Measurements from ENCODE around the gene MAD1L1. TPM values are rescaled to one million over a fixed set of nuclear protein-coding genes. Genes with fewer than 3 reads are reported as not detected.
A peak's percentile ranks its signal among the peaks of the same experiment; 100 is the strongest.
"Not testable (repeated sequence)": the region's sequence is repeated elsewhere in the genome, so short reads cannot be mapped to it uniquely, and the experiment has no call there.

MAD1L1 gene
- total RNA-seq, 2 donors from 2014 or later = 46.7 to 66.0 TPM

DNA sequence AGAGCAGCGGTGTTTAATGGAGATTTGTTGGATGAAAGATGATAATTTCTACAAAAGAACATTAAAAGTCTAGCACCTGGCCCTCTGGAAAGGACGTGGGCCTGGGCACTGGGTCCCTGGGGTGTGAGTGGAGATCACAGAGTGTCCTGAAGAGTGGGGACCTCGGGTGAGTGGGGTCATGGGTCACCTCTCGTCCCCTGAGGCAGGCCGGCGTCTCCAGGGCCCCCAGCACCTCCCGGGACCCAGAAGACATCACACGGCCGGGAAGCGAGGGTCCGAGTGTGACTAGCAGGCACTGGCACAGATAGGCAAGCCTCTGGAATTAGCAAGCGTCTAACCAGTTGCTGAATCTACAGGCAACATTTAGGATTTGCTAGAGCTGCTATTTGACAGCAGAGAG is 257.2 kb downstream of the MAD1L1 start:
- Mint-ChIP-seq H3K36me3 (ENCODE audit: low read depth) (peaks cover 8% of the 10 kb centered on the region), H3K9me3 (no peaks in the 10 kb centered on the region), H3K27ac (no peak overlapping the region), H3K4me1 (peaks cover 5% of the 10 kb centered on the region), H3K4me3 (no peak overlapping the region), H3K27me3 (no peaks in the 10 kb centered on the region)
- ATAC-seq (replicated peaks) = no peak

DNA sequence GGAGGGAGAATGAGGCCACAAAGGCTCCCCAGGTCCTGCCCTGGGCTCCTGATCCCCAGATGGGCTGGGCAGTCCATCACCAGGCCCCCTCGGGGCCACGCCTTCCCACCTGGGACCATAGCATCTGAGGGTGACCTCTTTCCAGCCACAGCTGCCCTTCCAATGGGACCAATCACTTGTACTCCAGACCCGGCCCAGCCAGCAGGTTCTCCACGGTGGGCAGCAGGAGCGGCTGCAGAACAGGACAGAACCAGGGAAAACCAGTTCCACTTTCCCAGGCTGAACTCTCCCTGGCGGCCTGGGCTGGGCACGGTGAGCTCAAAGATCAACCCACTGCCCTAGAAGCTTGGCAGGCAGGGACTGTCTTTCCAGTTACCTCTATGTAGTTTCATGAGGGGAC is 257.6 kb downstream of the MAD1L1 start:
- peaks cover 8% of the 10 kb centered on the region for H3K36me3 Mint-ChIP-seq (ENCODE audit: low read depth)
- ATAC-seq (replicated peaks) = no peak
- no peaks in the 10 kb centered on the region for H3K27me3 Mint-ChIP-seq
- no peak overlapping the region for H3K4me3 Mint-ChIP-seq
- no peak overlapping the region for H3K27ac Mint-ChIP-seq
- no peaks in the 10 kb centered on the region for H3K9me3 Mint-ChIP-seq
- peaks cover 5% of the 10 kb centered on the region for H3K4me1 Mint-ChIP-seq

DNA sequence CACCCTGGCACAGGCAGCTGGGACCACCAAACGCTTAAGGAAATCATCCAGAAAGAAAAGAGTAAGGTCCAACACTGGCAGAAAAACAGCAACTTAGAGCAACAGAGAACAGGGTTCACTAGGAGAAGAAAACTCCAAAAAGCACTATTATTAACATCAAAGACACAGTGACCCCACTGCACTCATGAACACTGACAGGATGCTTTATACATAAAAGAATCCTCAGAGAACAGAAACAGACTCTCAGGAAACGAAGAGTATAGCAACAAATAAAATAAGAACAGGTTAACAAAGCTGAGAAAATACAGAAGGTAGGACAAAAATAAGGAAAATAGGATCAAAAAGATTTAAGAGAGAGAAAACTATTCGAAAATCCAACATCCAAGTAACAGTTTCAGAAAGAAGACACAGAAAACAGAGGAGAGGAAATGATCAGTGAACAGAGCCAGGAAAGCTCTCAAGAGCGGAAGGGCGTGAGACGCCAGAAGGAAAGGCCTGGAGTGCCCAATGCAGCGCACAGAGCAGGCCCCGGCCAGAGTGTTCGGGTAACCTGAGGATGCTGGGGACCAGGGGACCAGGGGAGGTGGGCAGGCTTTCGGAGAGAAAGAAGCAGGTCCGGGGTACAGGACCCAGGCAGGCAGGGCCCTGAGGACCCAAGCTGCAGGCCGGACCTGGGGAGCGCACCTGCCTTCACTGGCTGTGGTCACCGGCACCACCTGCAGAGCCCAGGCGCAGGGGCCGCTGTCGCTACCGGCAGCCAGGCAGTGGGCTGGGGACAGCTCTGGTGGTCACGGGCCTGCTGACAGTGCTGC is 258.2 kb downstream of the MAD1L1 start:
- Mint-ChIP-seq H3K4me3 (no peak overlapping the region), H3K4me1 (peaks cover 5% of the 10 kb centered on the region), H3K36me3 (ENCODE audit: low read depth) (peaks cover 8% of the 10 kb centered on the region), H3K9me3 (no peaks in the 10 kb centered on the region), H3K27me3 (no peaks in the 10 kb centered on the region), H3K27ac (peak overlapping the region; percentile 7)
- ATAC-seq (replicated peaks) = no peak

DNA sequence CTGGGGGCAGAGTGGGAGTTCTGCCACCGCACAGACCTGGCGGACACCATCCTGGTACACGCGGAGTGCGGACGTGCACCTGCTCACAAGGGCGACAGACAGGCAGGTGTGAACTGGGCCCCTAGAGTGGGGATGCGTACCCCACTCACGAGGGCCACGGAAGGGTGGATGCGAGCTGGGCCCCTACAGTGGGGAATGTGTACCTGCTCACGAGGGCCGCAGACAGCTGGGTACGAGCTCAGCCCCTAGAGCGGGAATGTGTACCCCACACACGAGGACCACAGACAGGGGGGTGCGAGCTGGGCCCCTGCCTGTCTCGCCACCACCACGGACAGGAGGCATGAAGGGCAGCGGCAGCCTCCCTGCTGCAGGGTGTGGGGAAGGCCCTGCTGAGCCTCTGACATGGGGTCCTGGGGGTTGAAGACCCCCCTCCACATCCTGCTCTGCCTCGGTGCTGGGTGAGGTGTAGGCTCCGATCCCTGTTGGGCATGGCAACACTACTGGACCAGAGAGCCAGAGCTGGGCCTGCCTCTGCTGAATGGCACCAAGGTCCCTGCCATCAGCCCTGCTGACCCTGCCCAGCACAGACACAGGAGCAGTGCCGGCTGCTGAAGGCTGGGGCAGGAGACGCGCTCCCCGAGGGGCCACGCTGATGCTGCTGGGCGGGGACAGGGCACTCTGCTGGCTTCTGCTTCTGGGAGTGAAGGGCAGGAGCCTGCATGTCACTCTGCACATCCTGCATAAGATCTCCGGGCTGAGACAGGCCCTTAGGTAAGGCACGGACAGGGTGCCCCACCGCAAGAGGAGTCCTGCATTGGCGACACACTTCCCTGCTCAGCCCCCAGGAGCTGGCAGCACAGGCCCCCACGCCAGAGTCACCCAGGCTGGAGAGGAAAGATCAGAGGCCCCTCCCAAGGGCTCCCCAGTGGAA is 259.2 kb downstream of the MAD1L1 start:
- H3K4me3 Mint-ChIP-seq = no peak overlapping the region
- no peak for ATAC-seq (replicated peaks)
- peaks cover 8% of the 10 kb centered on the region for H3K36me3 Mint-ChIP-seq (ENCODE audit: low read depth)
- no peak overlapping the region for H3K27ac Mint-ChIP-seq
- H3K27me3 Mint-ChIP-seq = no peaks in the 10 kb centered on the region
- H3K9me3 Mint-ChIP-seq = no peaks in the 10 kb centered on the region
- H3K4me1 Mint-ChIP-seq = peaks cover 5% of the 10 kb centered on the region

DNA sequence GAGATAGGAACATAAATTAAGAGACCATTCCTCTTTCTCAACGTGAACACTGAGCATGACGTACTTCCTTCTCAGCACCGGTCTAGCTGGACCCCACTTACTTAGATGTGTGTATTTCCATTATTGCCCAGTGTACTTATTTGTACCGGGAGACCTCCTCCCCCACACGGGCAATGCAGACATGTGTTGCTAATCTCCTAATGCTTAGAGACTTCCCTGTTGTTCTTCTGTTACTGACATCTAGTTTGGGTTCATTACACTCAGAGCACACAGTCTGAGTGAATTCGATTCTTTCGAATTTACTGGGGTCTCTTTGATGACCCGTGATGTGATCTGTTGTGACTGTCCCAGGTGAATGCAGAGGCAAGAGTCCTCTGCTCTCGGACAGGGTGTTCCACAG is 260.0 kb downstream of the MAD1L1 start:
- Mint-ChIP-seq H3K9me3 (no peaks in the 10 kb centered on the region), H3K27ac (no peak overlapping the region), H3K4me3 (no peak overlapping the region), H3K36me3 (ENCODE audit: low read depth) (peaks cover 8% of the 10 kb centered on the region), H3K27me3 (no peaks in the 10 kb centered on the region), H3K4me1 (peaks cover 5% of the 10 kb centered on the region)
- no peak for ATAC-seq (replicated peaks)

DNA sequence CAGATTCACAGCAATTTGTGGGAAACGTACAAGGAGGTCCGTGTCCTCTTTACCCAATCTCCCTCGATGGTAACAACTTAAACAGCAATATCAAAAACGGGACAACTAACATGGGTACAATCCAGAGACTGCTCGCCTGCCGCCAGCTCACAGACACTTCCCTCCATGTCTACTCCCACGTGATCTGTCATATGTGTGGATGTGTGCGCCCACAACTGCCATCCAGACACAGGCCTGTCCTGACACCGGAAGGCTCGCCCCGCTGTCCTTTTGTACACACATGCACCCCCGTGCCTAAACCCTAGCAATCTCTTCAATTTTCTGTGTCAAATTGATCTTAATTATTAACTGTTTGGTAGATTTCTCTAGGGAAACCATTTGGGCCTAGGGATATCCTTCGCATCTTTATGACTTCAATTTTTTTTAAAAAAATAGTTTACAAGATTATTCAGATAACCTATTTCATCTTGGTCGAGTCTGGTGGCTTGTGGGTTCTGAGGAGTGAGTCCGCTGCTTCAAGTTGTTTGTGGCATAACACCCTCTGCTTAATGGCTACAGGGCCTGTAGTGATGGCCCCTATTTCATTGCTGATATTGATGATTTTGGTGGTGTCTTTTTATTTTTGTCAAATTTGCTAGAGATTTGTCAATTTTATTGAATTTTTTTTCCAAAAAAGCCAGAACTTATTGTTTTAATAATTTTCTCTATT is 260.6 kb downstream of the MAD1L1 start:
- Mint-ChIP-seq H3K4me1 (peaks cover 5% of the 10 kb centered on the region), H3K27me3 (no peaks in the 10 kb centered on the region), H3K36me3 (ENCODE audit: low read depth) (peaks cover 12% of the 10 kb centered on the region), H3K9me3 (no peaks in the 10 kb centered on the region), H3K4me3 (no peak overlapping the region), H3K27ac (no peak overlapping the region)
- ATAC-seq (replicated peaks) = no peak

DNA sequence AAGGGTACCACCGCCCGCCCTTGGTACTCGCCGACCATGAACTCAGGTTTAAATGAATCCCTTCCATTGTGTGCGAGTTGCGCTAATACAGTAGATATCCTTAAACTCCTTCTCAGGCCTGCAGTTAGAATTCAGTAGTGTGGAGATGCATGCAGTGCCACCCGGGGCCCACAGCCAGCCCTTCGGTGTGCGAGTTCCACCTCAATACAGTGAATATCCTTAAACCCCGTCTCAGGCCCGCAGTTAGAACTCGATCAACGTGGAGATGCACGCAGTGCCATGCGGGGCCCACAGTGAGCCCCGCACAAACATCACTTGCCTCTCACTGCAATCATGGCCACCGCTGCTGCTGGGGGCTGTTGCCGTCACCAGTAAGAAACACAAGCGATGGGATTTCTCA is 261.9 kb downstream of the MAD1L1 start:
- Mint-ChIP-seq H3K9me3 (no peaks in the 10 kb centered on the region), H3K27me3 (no peaks in the 10 kb centered on the region), H3K27ac (no peak overlapping the region), H3K36me3 (ENCODE audit: low read depth) (peaks cover 7% of the 10 kb centered on the region), H3K4me3 (no peak overlapping the region), H3K4me1 (peaks cover 5% of the 10 kb centered on the region)
- ATAC-seq (replicated peaks) = no peak

DNA sequence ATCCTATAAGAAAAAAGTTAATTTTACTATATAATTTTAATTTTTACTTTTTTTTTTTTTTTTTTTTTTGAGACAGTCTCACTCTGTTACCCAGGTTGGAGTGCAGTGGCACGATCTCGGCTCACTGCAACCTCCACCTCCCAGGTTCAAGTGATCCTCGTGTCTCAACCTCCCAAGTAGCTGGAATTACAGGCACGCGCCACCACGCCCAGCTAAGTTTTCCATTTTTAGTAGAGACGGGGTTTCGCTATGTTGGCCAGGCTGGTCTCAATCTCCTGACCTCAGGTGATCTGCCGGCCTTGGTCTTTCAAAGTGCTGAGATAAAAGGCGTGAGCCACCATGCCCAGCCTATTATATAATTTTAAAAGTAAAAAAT is 262.5 kb downstream of the MAD1L1 start:
- not testable (repeated sequence) for H3K9me3 Mint-ChIP-seq; H3K27ac Mint-ChIP-seq; H3K4me1 Mint-ChIP-seq; ATAC-seq (replicated peaks); H3K27me3 Mint-ChIP-seq; H3K36me3 Mint-ChIP-seq (ENCODE audit: low read depth); H3K4me3 Mint-ChIP-seq

DNA sequence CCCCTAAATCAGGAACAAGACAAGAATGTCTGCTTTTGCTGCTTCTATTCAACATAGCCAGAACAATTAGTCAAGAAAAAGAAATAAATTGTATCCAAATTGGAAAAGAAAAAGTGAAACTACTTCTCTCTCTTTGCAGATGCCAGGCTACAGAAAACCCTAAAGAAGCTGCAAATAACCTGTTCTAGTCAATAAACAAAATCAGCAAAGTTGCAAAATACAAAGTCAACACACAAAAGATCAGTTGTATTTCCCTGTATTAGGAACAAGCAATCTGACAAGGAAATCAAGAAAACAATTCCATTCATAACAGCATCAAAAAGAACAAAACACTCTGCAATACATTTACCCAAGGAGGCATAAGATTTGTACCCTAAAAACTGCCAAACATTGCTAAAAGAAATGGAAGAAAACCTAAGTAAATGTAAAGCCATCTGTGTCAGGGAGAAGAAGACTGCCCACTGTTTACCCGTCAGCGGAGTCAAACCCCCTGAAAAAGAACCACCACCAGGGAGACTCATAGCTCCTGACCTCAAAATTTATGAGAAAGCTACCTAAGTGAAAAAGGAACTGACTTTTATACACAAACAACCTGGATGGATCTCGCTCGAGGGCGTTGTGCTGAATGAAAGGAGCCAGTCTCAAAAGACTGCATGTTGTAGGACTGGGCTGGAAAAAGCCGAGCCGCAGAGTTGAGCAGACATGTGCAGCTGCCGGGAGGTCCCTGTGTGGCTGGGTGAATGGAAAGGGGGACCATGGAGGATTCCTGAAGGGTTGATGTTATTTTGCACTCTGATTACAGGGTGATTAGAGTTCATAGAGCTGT is 263.1 kb downstream of the MAD1L1 start:
- H3K27me3 Mint-ChIP-seq = no peaks in the 10 kb centered on the region
- H3K4me3 Mint-ChIP-seq = no peak overlapping the region
- no peak overlapping the region for H3K27ac Mint-ChIP-seq
- ATAC-seq (replicated peaks) = no peak
- H3K4me1 Mint-ChIP-seq = peaks cover 5% of the 10 kb centered on the region
- peaks cover 4% of the 10 kb centered on the region for H3K36me3 Mint-ChIP-seq (ENCODE audit: low read depth)
- no peaks in the 10 kb centered on the region for H3K9me3 Mint-ChIP-seq

DNA sequence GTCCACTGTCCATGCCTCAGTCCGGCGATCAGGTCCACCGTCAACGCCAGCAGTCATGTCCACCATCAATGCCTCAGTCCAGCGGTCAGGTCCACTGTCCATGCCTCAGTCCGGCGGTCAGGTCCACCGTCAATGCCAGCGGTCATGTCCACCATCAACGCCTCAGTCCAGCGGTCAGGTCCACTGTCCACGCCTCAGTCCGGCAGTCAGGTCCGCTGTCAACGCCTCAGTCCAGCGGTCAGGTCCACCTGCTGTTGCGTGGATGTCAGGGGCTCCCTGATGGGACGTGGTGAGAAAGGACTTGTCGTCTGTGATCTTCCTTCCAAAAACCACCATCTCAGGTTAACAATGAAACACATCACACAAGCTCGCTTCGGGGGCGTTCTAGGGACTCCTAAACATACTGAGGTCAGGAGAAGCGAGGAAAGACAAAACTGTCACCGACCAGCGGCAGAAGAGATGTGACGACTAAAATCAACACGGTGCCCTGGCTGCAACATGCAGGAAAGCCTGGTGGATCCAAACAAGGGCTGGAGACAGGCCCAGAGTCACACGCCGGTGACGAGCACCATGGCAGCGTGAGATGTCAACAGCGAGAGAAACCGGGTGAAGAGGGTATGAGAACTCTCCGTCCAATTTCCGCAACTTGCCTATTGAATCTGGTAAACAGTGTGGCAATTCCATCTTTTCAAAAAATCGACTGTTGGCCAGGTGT is 264.2 kb downstream of the MAD1L1 start:
- Mint-ChIP-seq H3K4me3 (no peak overlapping the region), H3K36me3 (ENCODE audit: low read depth) (peaks cover 10% of the 10 kb centered on the region), H3K9me3 (no peaks in the 10 kb centered on the region), H3K4me1 (no peaks in the 10 kb centered on the region), H3K27me3 (no peaks in the 10 kb centered on the region), H3K27ac (no peak overlapping the region)
- ATAC-seq (replicated peaks) = no peak

DNA sequence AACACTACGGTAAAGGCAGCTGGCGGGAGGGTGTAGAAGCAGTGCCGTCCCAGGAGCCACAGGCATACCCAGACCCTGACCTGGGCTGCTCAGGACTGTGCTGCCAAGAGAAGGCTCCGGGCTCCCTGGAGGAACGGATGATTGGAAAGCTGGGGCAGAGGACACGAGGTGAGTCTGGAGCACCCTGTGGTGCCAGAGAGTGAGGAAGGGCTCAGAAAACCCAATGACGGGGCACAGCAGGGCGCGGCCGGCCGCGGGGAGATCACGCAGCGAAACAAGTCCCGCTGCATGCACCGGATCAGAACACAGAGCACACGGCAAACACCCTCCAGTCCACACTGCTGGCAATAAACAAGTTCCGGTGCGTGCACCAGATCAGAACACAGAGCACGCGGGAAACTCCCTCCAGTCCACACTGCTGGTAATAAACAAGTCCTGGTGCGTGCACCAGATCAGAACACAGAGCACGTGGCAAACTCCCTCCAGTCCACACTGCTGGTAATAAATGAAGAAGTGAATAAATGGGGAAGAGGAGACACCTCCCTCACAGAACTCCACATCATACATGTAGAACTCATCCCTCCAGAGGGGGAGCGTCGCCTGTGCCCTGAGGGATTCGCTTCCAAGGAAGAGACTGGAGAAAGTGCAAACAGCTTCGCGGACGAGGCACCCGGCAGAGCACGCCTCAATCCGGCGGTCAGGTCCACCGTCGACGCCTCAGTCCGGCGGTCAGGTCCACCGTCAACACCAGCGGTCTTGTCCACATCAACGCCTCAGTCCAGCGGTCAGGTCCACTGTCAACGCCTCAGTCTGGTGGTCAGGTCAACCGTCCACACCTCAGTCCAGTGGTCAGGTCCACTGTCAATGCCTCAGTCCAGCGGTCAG is 265.0 kb downstream of the MAD1L1 start:
- no peak overlapping the region for H3K4me3 Mint-ChIP-seq
- peaks cover 11% of the 10 kb centered on the region for H3K36me3 Mint-ChIP-seq (ENCODE audit: low read depth)
- no peak overlapping the region for H3K27ac Mint-ChIP-seq
- no peaks in the 10 kb centered on the region for H3K4me1 Mint-ChIP-seq
- no peaks in the 10 kb centered on the region for H3K9me3 Mint-ChIP-seq
- H3K27me3 Mint-ChIP-seq = no peaks in the 10 kb centered on the region
- ATAC-seq (replicated peaks) = no peak

DNA sequence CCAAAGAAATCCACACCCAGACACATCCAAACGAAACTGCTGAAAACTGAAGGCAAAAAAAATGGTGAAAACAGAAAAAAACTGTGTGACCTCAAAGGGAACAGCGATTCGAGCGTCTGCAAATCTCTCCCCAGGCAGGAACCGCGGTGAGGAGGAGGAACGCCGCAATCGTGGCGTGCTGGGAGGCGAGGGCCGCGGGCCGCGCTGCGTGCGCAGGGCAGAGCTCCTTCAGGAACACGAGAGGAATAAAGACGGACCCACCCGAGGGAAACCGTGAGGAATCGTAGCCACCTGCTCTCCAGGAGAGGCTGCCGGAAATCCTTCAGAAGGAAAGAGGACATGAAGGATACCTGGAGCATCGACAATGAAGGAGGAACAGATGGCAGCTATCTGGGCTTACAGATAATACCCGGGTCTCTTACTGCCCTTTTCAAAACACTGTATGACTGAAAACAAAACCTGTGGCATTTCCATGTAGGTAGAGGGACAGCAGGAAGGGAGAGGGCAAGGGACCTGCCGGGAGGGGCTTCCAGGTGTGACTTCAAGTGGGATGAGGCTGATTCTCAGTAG is 266.0 kb downstream of the MAD1L1 start:
- H3K4me1 Mint-ChIP-seq = peaks cover 7% of the 10 kb centered on the region
- H3K27ac Mint-ChIP-seq = no peak overlapping the region
- no peaks in the 10 kb centered on the region for H3K27me3 Mint-ChIP-seq
- peaks cover 5% of the 10 kb centered on the region for H3K9me3 Mint-ChIP-seq
- peaks cover 22% of the 10 kb centered on the region for H3K36me3 Mint-ChIP-seq (ENCODE audit: low read depth)
- no peak for ATAC-seq (replicated peaks)
- H3K4me3 Mint-ChIP-seq = no peak overlapping the region

Measured in activated T-helper 17 cell treated with anti-CD3 and anti-CD28 coated beads, Interleukin-2, amount 50 U/mL, for 72 hours (primary cell).